ENCODE data around the gene COX7A1.

GRCh38 chr19:36169084-36169760 lies 17.0 kb upstream of the COX7A1 start:
- no peak for TF ChIP-seq CTCF (IDR thresholded peaks at IDR 0.05; ENCODE audit: poor library complexity, severe bottlenecking)
- TF ChIP-seq MXI1 (conservative IDR thresholded peaks at IDR 0.05; ENCODE audit: poor library complexity, severe bottlenecking): no peak
- no peak for TF ChIP-seq TAF1 (IDR thresholded peaks at IDR 0.05; ENCODE audit: low read depth)
- no peak for TF ChIP-seq POLR2AphosphoS5 (IDR thresholded peaks at IDR 0.05)
- no peak for TF ChIP-seq EP300 (conservative IDR thresholded peaks at IDR 0.05; ENCODE audit: poor library complexity, severe bottlenecking)
